Measurements from ENCODE around the gene PIM3. TPM values are rescaled to one million over a fixed set of nuclear protein-coding genes. Genes with fewer than 3 reads are reported as not detected.
A peak's percentile ranks its signal among the peaks of the same experiment; 100 is the strongest.

The PIM3 gene
- total RNA-seq, 1 experiment from 2014 or later: 42.9 TPM

- TF ChIP-seq ARID4B (CRISPR knock-in tag; IDR thresholded peaks at IDR 0.05; ENCODE audit: borderline replicate concordance): no peak
- TF ChIP-seq ZBTB43 (CRISPR knock-in tag; IDR thresholded peaks at IDR 0.05): no peak
- TF ChIP-seq ELF4 (CRISPR knock-in tag; IDR thresholded peaks at IDR 0.05; ENCODE audit: low read depth): no peak
- no peak for TF ChIP-seq ATF3 (CRISPR knock-in tag; conservative IDR thresholded peaks at IDR 0.05)
- no peak for TF ChIP-seq ZNF512 (CRISPR knock-in tag; IDR thresholded peaks at IDR 0.05; ENCODE audit: borderline replicate concordance)
- no peak for TF ChIP-seq SP1 (CRISPR knock-in tag; conservative IDR thresholded peaks at IDR 0.05)
- TF ChIP-seq SMAD3 (CRISPR knock-in tag; IDR thresholded peaks at IDR 0.05; ENCODE audit: borderline replicate concordance): no peak
- TF ChIP-seq ZBTB21 (CRISPR knock-in tag; IDR thresholded peaks at IDR 0.05; ENCODE audit: borderline replicate concordance): 0 out of 2 replicates have a peak, but pooled peaks have one; percentile 21
- TF ChIP-seq, protein P1, sequence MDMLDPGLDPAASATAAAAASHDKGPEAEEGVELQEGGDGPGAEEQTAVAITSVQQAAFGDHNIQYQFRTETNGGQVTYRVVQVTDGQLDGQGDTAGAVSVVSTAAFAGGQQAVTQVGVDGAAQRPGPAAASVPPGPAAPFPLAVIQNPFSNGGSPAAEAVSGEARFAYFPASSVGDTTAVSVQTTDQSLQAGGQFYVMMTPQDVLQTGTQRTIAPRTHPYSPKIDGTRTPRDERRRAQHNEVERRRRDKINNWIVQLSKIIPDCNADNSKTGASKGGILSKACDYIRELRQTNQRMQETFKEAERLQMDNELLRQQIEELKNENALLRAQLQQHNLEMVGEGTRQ (CRISPR knock-in tag; IDR thresholded peaks at IDR 0.05): no peak
- TF ChIP-seq HMGA2 (CRISPR knock-in tag; IDR thresholded peaks at IDR 0.05): no peak
- no peak for TF ChIP-seq PRDM15 (CRISPR knock-in tag; IDR thresholded peaks at IDR 0.05)
- 0 out of 2 replicates have a peak, but pooled peaks have one; percentile 53 for TF ChIP-seq FOXP4 (CRISPR knock-in tag; IDR thresholded peaks at IDR 0.05)
- TF ChIP-seq ZNF263 (CRISPR knock-in tag; IDR thresholded peaks at IDR 0.05; ENCODE audit: low read depth): no peak
- TF ChIP-seq RELA (CRISPR knock-in tag; IDR thresholded peaks at IDR 0.05; ENCODE audit: borderline replicate concordance): no peak
- TF ChIP-seq, protein P2, sequence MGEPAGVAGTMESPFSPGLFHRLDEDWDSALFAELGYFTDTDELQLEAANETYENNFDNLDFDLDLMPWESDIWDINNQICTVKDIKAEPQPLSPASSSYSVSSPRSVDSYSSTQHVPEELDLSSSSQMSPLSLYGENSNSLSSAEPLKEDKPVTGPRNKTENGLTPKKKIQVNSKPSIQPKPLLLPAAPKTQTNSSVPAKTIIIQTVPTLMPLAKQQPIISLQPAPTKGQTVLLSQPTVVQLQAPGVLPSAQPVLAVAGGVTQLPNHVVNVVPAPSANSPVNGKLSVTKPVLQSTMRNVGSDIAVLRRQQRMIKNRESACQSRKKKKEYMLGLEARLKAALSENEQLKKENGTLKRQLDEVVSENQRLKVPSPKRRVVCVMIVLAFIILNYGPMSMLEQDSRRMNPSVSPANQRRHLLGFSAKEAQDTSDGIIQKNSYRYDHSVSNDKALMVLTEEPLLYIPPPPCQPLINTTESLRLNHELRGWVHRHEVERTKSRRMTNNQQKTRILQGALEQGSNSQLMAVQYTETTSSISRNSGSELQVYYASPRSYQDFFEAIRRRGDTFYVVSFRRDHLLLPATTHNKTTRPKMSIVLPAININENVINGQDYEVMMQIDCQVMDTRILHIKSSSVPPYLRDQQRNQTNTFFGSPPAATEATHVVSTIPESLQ (CRISPR knock-in tag; IDR thresholded peaks at IDR 0.05): no peak
- TF ChIP-seq CREM (CRISPR knock-in tag; IDR thresholded peaks at IDR 0.05): no peak
- 0 out of 2 replicates have a peak, but pooled peaks have one; percentile 32 for TF ChIP-seq ZNF219 (CRISPR knock-in tag; IDR thresholded peaks at IDR 0.05; ENCODE audit: borderline replicate concordance)
Observed at GRCh38 chr22:49983148-49984042, 22.8 kb downstream of the PIM3 start (continued).
